HFFc6 (cell line): ENCODE results near the gene GATAD2A. TPM values are rescaled to one million over a fixed set of nuclear protein-coding genes. Genes with fewer than 3 reads are reported as not detected.

Experiments used
- DNase-seq: peaks from one replicate; pipeline ENCODE4 v3.0.0-alpha.2; 2018
- H3K27ac Mint-ChIP-seq: 2 replicates; pipeline ENCODE4 v1.8.0; 2020; ENCODE audit warnings: mild to moderate bottlenecking, mixed read lengths
- H3K27me3 Mint-ChIP-seq: 2 replicates; pipeline ENCODE4 v1.8.0; 2021; ENCODE audit warnings: mild to moderate bottlenecking, moderate library complexity, mixed read lengths; ENCODE audit not compliant: insufficient read depth
- H3K36me3 Mint-ChIP-seq: 2 replicates; pipeline ENCODE4 v1.8.0; 2021; ENCODE audit warnings: low read depth, mixed read lengths
- H3K4me1 Mint-ChIP-seq: 2 replicates; pipeline ENCODE4 v1.8.0; 2020; ENCODE audit warnings: low read depth, mixed read lengths
- H3K4me3 Mint-ChIP-seq: 2 replicates; pipeline ENCODE4 v1.8.0; 2020; ENCODE audit warnings: mild to moderate bottlenecking, moderate library complexity, mixed read lengths
- H3K9me3 Mint-ChIP-seq: 2 replicates; pipeline ENCODE4 v1.8.0; 2020; ENCODE audit warnings: mild to moderate bottlenecking, mixed read lengths
- CTCF ChIP-seq: fragments of 200-600 bp; sonication (generic); IDR thresholded peaks from 2 replicates; pipeline ENCODE4 v1.5.0; 2021; ENCODE audit warnings: antibody characterized with exemption, mild to moderate bottlenecking
- total RNA-seq, 6 experiments: library from RNA; stranded (reverse); fragmentation: NEBNext Ultra II Directional; extraction: Animal tissue kit (Norgen Biotek cat#: 25700); gene quantifications; 2 replicates in 1 of 6; 3 replicates in 5 of 6; pipeline ENCODE4 v1.2.3, GENCODE V29; 2021

Gene GATAD2A
- total RNA-seq, 6 experiments from 2014 or later = 107 to 123 (median 112) TPM

GRCh38 chr19:19525611-19526380 lies 120.3 kb downstream of the GATAD2A start:
- peaks cover 13% of the 10 kb centered on the region for H3K4me1 Mint-ChIP-seq
- peaks cover 3% of the 10 kb centered on the region for H3K36me3 Mint-ChIP-seq
- H3K4me3 Mint-ChIP-seq = no peak overlapping the region
- no peaks in the 10 kb centered on the region for H3K9me3 Mint-ChIP-seq
- DNase-seq = no peak
- no peaks in the 10 kb centered on the region; the same call in 1 of the 2 replicates for H3K27me3 Mint-ChIP-seq
- 0 out of 2 replicates have a peak, but pooled peaks have one; percentile 14 for TF ChIP-seq CTCF
- H3K27ac Mint-ChIP-seq = no peak overlapping the region

DNA sequence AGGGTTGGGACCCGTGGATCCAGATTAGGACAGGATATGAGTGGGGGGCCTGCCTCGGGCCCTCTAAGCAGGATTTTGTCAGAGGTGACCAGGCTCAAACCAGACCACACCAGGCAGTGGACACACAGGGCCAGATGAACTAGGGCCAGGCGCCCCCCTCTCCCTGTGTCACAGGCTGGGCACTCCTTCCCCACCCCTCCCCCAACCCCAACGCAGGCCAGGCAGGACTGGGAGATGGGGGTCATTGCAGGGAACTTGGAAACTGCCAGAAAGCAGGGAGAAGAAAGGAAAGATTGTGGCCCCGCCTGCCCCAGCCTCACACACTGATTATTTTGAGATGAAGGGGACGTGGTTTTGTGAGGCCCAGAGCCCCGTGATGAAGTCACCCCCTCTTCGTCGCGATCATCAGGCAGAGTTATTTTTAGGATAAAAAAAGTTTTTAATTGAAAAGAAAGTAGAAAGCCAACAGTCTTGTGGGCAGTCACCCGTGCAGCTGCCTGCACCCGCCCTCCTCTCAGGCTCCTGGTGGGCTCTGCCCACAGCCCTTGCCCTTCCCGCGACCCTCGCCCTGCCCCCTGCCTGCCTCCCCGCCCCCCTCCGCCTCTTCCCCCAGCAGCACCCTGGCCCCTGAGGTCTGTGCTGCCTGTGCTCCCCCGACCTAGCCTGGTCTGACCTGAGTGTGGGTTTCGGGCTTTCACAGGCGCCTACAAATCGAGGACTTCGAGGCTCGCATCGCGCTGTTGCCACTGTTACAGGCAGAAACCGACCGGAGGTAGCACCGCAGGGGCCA lies 121.3 kb downstream of the GATAD2A start:
- H3K27ac Mint-ChIP-seq = no peak overlapping the region
- no peak for DNase-seq
- TF ChIP-seq CTCF = no peak
- H3K27me3 Mint-ChIP-seq = no peaks in the 10 kb centered on the region; the same call in 1 of the 2 replicates
- peaks cover 18% of the 10 kb centered on the region for H3K4me1 Mint-ChIP-seq
- no peaks in the 10 kb centered on the region for H3K36me3 Mint-ChIP-seq
- H3K9me3 Mint-ChIP-seq = no peaks in the 10 kb centered on the region
- no peak overlapping the region for H3K4me3 Mint-ChIP-seq

- no peaks in the 10 kb centered on the region for H3K36me3 Mint-ChIP-seq
- no peak for DNase-seq
- H3K27me3 Mint-ChIP-seq = peaks cover 2% of the 10 kb centered on the region
- H3K4me1 Mint-ChIP-seq = peaks cover 23% of the 10 kb centered on the region
- H3K27ac Mint-ChIP-seq = no peak overlapping the region
- no peaks in the 10 kb centered on the region for H3K9me3 Mint-ChIP-seq
- no peak for TF ChIP-seq CTCF
- H3K4me3 Mint-ChIP-seq = no peak overlapping the region
Measured at GRCh38 chr19:19527371-19527656, 121.8 kb downstream of the GATAD2A start.

DNA sequence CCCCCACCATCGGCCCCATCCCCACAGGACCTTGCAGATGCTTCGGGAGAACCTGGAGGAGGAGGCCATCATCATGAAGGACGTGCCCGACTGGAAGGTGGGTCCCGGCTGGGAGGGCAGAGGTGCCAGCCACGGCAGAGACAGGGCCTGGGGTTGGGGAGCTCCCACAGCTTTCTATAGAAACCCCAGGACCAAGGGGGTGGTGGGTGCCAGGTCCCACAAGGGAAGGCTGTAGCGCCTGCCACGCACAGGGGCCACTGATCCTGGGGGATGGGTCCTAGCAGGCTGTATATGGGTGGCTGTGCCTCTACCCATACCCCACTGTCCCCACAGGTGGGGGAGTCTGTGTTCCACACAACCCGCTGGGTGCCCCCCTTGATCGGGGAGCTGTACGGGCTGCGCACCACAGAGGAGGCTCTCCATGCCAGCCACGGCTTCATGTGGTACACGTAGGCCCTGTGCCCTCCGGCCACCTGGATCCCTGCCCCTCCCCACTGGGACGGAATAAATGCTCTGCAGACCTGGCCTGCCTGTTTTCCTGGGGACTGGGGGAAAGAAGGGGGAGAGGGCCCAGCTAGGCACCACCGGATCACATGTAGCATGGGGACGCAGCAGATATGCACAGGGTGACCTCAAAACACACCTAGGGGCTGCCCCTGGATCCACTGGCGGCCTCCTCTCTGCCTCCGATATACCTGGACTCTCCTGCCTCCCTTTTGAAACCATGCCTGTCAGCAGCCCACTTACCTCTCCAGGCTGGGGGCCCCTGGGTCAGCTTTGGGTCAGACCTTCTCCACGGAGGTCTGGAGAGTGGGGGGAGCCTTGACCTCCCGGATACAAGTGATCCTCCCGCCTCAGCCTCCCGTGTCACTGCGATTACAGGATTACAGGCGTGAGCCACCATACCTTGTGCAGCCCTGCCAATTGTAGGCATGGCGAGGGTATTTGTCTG lies 122.5 kb downstream of the GATAD2A start:
- Mint-ChIP-seq H3K27ac (no peak overlapping the region), H3K4me1 (peaks cover 23% of the 10 kb centered on the region), H3K9me3 (no peaks in the 10 kb centered on the region), H3K36me3 (no peaks in the 10 kb centered on the region), H3K4me3 (no peak overlapping the region), H3K27me3 (peaks cover 2% of the 10 kb centered on the region)
- TF ChIP-seq CTCF = no peak
- no peak for DNase-seq

- Mint-ChIP-seq H3K27me3 (peaks cover 2% of the 10 kb centered on the region), H3K4me3 (no peak within 1 kb of the TSS), H3K36me3 (no peaks in the 10 kb centered on the region), H3K9me3 (no peaks in the 10 kb centered on the region), H3K27ac (no peak within 1 kb of the TSS), H3K4me1 (peaks cover 23% of the 10 kb centered on the region)
- TF ChIP-seq CTCF = no peak
- no peak for DNase-seq
Measured at GRCh38 chr19:19528721-19529490, 123.4 kb downstream of the GATAD2A start, which contains the start of gene YJEFN3. TSS of gene YJEFN3 (plus strand) at chr19:19528911. CDS start at chr19:19528933, 22 bp downstream.
